K562 (cell line): ENCODE data around the gene CRPPA. TPM values are rescaled to one million over a fixed set of nuclear protein-coding genes. Genes with fewer than 3 reads are reported as not detected.

Experiments
- ARID2 ChIP-seq: fragments of 450-650 bp; IDR thresholded peaks from 2 replicates; pipeline ENCODE4 v1.6.1; 2017; ENCODE audit warnings: antibody characterized with exemption, mild to moderate bottlenecking
- DMBX1 ChIP-seq: fragments of 250-450 bp; sonication (Bioruptor Pico); IDR thresholded peaks from 2 replicates; pipeline ENCODE4 v1.8.0; 2022; ENCODE audit warnings: inconsistent platforms, mild to moderate bottlenecking, moderate library complexity, borderline replicate concordance
- E2F5 ChIP-seq: sonication (generic); formaldehyde crosslinking; IDR thresholded peaks from 2 replicates; pipeline ENCODE4 v1.8.0; 2022; ENCODE audit warnings: mild to moderate bottlenecking, missing genetic modification reagents
- HDAC3 ChIP-seq: fragments of 450-650 bp; IDR thresholded peaks from 2 replicates; pipeline ENCODE4 v1.6.1; 2018; ENCODE audit warnings: borderline replicate concordance, mild to moderate bottlenecking, moderate library complexity; ENCODE audit not compliant: partially characterized antibody
- MEIS2 ChIP-seq: fragments of 450-650 bp; IDR thresholded peaks from 2 replicates; pipeline ENCODE4 v1.6.1; 2014; ENCODE audit warnings: mild to moderate bottlenecking; ENCODE audit not compliant: partially characterized antibody
- NR2F6 ChIP-seq: fragments of 450-650 bp; formaldehyde crosslinking; IDR thresholded peaks from 2 replicates; pipeline ENCODE4 v1.4.0; 2020; ENCODE audit warnings: mild to moderate bottlenecking
- SMC3 ChIP-seq: conservative IDR thresholded peaks from 2 replicates; pipeline ENCODE4 v1.6.1; 2011; ENCODE audit warnings: low read depth, low read length, improper control_type of control experiment; ENCODE audit not compliant: insufficient read depth
- SNRNP70 ChIP-seq: fragments of 200-400 bp; formaldehyde crosslinking; optimal IDR thresholded peaks from 2 replicates; pipeline ENCODE3; 2017; ENCODE audit warnings: low read depth, low read length
- SRSF9 ChIP-seq: fragments of 200-400 bp; formaldehyde crosslinking; IDR thresholded peaks from 2 replicates; pipeline ENCODE4 v1.6.1; 2017; ENCODE audit warnings: low read depth, low read length, borderline replicate concordance
- TCF7L2 ChIP-seq: fragments of 150-350 bp; IDR thresholded peaks from 2 replicates; pipeline ENCODE4 v1.6.1; 2016; ENCODE audit warnings: low read depth, mild to moderate bottlenecking, low read length, moderate library complexity
- ZBTB26 ChIP-seq: fragments of 450-650 bp; formaldehyde crosslinking; IDR thresholded peaks from 2 replicates; pipeline ENCODE4 v1.4.0; 2022; ENCODE audit warnings: missing genetic modification characterization
- ZBTB8A ChIP-seq: fragments of 450-650 bp; IDR thresholded peaks from 2 replicates; pipeline ENCODE4 v1.6.1; 2018; ENCODE audit warnings: mild to moderate bottlenecking, moderate library complexity; ENCODE audit not compliant: partially characterized antibody
- ZFPM2 ChIP-seq: fragments of 250-450 bp; sonication (Bioruptor Pico); IDR thresholded peaks from 2 replicates; pipeline ENCODE4 v1.5.1; 2022; ENCODE audit warnings: mild to moderate bottlenecking
- ZNF133 ChIP-seq: fragments of 250-450 bp; sonication (Bioruptor Pico); IDR thresholded peaks from 2 replicates; pipeline ENCODE4 v1.4.0; 2020; ENCODE audit warnings: mild to moderate bottlenecking
- ZNF184 ChIP-seq: sonication (generic); formaldehyde crosslinking; IDR thresholded peaks from 2 replicates; pipeline ENCODE4 v1.5.0; 2020; ENCODE audit warnings: missing genetic modification reagents
- ZNF41 ChIP-seq: fragments of 250-450 bp; sonication (Bioruptor Pico); conservative IDR thresholded peaks from 2 replicates; pipeline ENCODE4 v1.4.0; 2020; ENCODE audit warnings: mild to moderate bottlenecking
- polyA plus RNA-seq, 8 experiments: library from polyadenylated mRNA; depleted of rRNA in 4 of 8; stranded (reverse) in 5 of 8; unstranded in 3 of 8; fragments of >200 nt; fragmentation: Nextera tagmentation in 2 of 8; fragmentation: Illumina TruSeq in 1 of 8; extraction: Ambion mirVana in 2 of 8; extraction: Trizol in 1 of 8; gene quantifications; 2 replicates each; pipeline versions ENCODE4 v1.2.1 to v1.2.3, GENCODE V29; 2011 to 2014; ENCODE audit warnings: inconsistent platforms in 1 of 8, missing spikeins in 1 of 8
- total RNA-seq, 7 experiments: library from RNA; depleted of rRNA in 6 of 7; stranded (reverse); fragments of >200 nt in 6 of 7; fragmentation: Illumina TruSeq in 2 of 7; extraction: Trizol in 2 of 7; gene quantifications; 2 replicates each; pipeline versions ENCODE4 v1.2.1 to v1.2.3, GENCODE V29; 2011 to 2021; ENCODE audit warnings: low replicate concordance in 1 of 7
- TF ChIP-seq, protein P1 (sequence below), 2 experiments: fragments of 450-650 bp; IDR thresholded peaks; 2 replicates each; pipeline ENCODE4 v1.6.1; 2018; ENCODE audit warnings: mild to moderate bottlenecking in 2 of 2, low read depth in 1 of 2; ENCODE audit not compliant: partially characterized antibody in 2 of 2
- TF ChIP-seq, protein P2 (sequence below): fragments of 250-450 bp; sonication (Bioruptor Pico); IDR thresholded peaks from 2 replicates; pipeline ENCODE4 v1.8.0; 2021; ENCODE audit warnings: borderline replicate concordance, mild to moderate bottlenecking, moderate library complexity; ENCODE audit not compliant: poor library complexity, severe bottlenecking
- TF ChIP-seq, protein P3 (sequence below): sonication (generic); formaldehyde crosslinking; IDR thresholded peaks from 2 replicates; pipeline ENCODE4 v1.8.0; 2022; ENCODE audit warnings: mild to moderate bottlenecking, missing genetic modification reagents, borderline replicate concordance

The CRPPA gene
- total and polyA plus RNA-seq, 9 of the 15 experiments (the other 6 are each of a cell fraction or from before 2014, with no cell fraction given): 3.9 to 14.4 (median 7.8) TPM

DNA sequence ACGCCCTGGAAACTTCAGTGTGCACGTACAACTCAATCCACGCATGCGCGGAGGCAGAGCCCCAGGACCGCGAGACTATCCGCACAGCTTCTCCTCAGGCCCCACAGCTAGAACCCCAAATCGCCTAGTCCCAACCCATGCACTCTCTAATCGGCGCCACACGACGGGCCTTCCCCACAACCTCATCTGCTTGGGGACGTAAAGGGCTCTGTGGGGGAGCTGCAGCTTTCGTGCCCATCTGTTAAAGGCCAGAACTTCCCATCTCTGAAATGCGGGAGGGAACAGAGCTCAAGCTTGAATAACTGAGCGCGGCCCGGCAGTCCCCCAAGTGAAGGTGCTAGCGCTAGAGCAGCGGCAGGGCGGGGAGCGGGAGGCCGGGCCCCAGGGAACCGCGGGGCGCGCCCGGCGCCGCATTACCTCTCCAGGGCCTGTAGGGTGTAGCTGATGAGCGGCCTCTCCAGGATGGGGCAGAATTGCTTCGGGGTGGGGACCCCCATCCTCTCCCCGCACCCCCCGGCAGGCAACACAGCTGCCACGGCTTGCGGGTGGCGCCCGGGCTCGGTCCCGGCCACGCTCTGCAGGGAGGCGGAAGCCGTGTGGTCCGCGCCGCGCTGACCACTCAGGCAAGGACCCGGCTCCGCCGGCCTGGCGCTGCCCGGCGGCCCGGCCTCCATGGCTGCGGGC is 547 bp downstream of the CRPPA start (continued):
- TF ChIP-seq NR2F6 (CRISPR knock-in tag) (no peak), ZNF133 (no peak), ARID2 (no peak; the same call in 1 of the 2 replicates), ZNF184 (CRISPR knock-in tag) (no peak), SMC3 (no peak), ZBTB26 (CRISPR knock-in tag) (peak; percentile 90), E2F5 (0 out of 2 replicates have a peak, but pooled peaks have one; percentile 40), ZBTB8A (no peak), SRSF9 (no peak), TCF7L2 (no peak), HDAC3 (peak; percentile 20), SNRNP70 (no peak), ZFPM2 (0 out of 2 replicates have a peak, but pooled peaks have one; percentile 53), DMBX1 (peak; percentile 17; the same call in 1 of the 2 replicates), ZNF41 (CRISPR knock-in tag) (no peak), MEIS2 (peak; percentile 60)
- TF ChIP-seq, protein P1, sequence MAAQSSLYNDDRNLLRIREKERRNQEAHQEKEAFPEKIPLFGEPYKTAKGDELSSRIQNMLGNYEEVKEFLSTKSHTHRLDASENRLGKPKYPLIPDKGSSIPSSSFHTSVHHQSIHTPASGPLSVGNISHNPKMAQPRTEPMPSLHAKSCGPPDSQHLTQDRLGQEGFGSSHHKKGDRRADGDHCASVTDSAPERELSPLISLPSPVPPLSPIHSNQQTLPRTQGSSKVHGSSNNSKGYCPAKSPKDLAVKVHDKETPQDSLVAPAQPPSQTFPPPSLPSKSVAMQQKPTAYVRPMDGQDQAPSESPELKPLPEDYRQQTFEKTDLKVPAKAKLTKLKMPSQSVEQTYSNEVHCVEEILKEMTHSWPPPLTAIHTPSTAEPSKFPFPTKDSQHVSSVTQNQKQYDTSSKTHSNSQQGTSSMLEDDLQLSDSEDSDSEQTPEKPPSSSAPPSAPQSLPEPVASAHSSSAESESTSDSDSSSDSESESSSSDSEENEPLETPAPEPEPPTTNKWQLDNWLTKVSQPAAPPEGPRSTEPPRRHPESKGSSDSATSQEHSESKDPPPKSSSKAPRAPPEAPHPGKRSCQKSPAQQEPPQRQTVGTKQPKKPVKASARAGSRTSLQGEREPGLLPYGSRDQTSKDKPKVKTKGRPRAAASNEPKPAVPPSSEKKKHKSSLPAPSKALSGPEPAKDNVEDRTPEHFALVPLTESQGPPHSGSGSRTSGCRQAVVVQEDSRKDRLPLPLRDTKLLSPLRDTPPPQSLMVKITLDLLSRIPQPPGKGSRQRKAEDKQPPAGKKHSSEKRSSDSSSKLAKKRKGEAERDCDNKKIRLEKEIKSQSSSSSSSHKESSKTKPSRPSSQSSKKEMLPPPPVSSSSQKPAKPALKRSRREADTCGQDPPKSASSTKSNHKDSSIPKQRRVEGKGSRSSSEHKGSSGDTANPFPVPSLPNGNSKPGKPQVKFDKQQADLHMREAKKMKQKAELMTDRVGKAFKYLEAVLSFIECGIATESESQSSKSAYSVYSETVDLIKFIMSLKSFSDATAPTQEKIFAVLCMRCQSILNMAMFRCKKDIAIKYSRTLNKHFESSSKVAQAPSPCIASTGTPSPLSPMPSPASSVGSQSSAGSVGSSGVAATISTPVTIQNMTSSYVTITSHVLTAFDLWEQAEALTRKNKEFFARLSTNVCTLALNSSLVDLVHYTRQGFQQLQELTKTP (IDR thresholded peaks at IDR 0.05; ENCODE audit: low read depth in 1 of 2, partially characterized antibody in 2 of 2): peak; percentile 63 to 83
- TF ChIP-seq, protein P2, sequence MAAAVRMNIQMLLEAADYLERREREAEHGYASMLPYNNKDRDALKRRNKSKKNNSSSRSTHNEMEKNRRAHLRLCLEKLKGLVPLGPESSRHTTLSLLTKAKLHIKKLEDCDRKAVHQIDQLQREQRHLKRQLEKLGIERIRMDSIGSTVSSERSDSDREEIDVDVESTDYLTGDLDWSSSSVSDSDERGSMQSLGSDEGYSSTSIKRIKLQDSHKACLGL (CRISPR knock-in tag): no peak
- TF ChIP-seq, protein P3, sequence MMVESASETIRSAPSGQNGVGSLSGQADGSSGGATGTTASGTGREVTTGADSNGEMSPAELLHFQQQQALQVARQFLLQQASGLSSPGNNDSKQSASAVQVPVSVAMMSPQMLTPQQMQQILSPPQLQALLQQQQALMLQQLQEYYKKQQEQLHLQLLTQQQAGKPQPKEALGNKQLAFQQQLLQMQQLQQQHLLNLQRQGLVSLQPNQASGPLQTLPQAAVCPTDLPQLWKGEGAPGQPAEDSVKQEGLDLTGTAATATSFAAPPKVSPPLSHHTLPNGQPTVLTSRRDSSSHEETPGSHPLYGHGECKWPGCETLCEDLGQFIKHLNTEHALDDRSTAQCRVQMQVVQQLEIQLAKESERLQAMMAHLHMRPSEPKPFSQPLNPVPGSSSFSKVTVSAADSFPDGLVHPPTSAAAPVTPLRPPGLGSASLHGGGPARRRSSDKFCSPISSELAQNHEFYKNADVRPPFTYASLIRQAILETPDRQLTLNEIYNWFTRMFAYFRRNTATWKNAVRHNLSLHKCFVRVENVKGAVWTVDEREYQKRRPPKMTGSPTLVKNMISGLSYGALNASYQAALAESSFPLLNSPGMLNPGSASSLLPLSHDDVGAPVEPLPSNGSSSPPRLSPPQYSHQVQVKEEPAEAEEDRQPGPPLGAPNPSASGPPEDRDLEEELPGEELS (CRISPR knock-in tag): peak; percentile 92
